BE2C (cell line): ENCODE measurements around the gene EFNA2.

Source experiments
- DNase-seq: peaks from one replicate; pipeline ENCODE4 v3.0.0-alpha.2; 2020
- H3K27me3 ChIP-seq: fragments of 250-450 bp; sonication (Bioruptor Pico); 2 replicates; pipeline ENCODE4 v1.5.1; 2020; ENCODE audit warnings: mild to moderate bottlenecking
- H3K36me3 ChIP-seq: fragments of 250-450 bp; sonication (Bioruptor Pico); 2 replicates; pipeline ENCODE4 v1.5.1; 2020; ENCODE audit warnings: mild to moderate bottlenecking
- H3K4me1 ChIP-seq: fragments of 250-450 bp; sonication (Bioruptor Pico); 2 replicates; pipeline ENCODE4 v1.5.1; 2020
- H3K4me3 ChIP-seq: 2 replicates; pipeline ENCODE4 v1.5.1; 2011; ENCODE audit warnings: low read depth, low read length
- H3K9me3 ChIP-seq: fragments of 250-450 bp; sonication (Bioruptor Pico); 2 replicates; pipeline ENCODE4 v1.5.1; 2020
- TF ChIP-seq, protein P1 (sequence below): IDR thresholded peaks from 2 replicates; pipeline ENCODE4 v1.5.1; 2012; ENCODE audit warnings: mild to moderate bottlenecking, low read depth, low read length

EFNA2 gene

DNA sequence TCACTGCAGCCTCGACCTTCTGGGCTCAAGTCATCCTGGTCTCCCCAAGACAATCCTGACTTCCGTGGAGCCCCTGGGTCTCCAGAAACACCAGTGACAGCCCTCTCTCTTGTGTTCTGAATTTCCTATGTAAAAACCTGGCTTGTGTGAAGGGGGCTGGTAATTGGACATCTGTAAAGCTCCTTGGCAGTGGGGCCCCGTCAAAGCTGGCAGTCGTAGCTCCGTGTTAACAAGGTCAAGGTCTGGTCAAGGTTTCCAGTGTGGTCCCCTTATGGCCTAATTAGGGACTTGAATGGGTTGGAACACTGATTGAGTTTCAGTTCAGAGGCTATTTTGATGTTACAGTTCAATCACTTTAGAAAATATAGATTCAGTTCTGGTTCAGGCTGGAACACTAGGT lies 65.2 kb downstream of the EFNA2 start:
- DNase-seq, result no peak
- Histone ChIP-seq H3K9me3 (no peaks in the 10 kb centered on the region), H3K4me3 (peak overlapping the region; percentile 9; the same call in 1 of the 2 replicates), H3K27me3 (no peaks in the 10 kb centered on the region), H3K4me1 (peaks cover 16% of the 10 kb centered on the region), H3K36me3 (no peaks in the 10 kb centered on the region)
- TF ChIP-seq, protein P1, sequence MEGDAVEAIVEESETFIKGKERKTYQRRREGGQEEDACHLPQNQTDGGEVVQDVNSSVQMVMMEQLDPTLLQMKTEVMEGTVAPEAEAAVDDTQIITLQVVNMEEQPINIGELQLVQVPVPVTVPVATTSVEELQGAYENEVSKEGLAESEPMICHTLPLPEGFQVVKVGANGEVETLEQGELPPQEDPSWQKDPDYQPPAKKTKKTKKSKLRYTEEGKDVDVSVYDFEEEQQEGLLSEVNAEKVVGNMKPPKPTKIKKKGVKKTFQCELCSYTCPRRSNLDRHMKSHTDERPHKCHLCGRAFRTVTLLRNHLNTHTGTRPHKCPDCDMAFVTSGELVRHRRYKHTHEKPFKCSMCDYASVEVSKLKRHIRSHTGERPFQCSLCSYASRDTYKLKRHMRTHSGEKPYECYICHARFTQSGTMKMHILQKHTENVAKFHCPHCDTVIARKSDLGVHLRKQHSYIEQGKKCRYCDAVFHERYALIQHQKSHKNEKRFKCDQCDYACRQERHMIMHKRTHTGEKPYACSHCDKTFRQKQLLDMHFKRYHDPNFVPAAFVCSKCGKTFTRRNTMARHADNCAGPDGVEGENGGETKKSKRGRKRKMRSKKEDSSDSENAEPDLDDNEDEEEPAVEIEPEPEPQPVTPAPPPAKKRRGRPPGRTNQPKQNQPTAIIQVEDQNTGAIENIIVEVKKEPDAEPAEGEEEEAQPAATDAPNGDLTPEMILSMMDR, result no peak
